OCI-LY7 (cell line): ENCODE results near the gene GTSF1L.

ENCODE experiments used
- CTCF ChIP-seq: fragments of 200-600 bp; sonication (generic); conservative IDR thresholded peaks from 2 replicates; pipeline ENCODE4 v1.5.1; 2014; ENCODE audit warnings: mild to moderate bottlenecking, antibody characterized with exemption, low read length, moderate library complexity, mixed read lengths
- EZH2phosphoT487 ChIP-seq: fragments of 200-600 bp; sonication (generic); IDR thresholded peaks from 2 replicates; pipeline ENCODE4 v1.6.1; 2018; ENCODE audit warnings: low read depth, borderline replicate concordance, mild to moderate bottlenecking, mixed run types, antibody characterized with exemption, low read length, moderate library complexity, mixed read lengths

GRCh38 chr20:43723735-43724134 lies 3.1 kb downstream of the GTSF1L start:
- no peak for TF ChIP-seq CTCF
- no peak for TF ChIP-seq EZH2phosphoT487
